HG02571 (cell line): Measurements from ENCODE around the gene SRSF5.
"Not testable (repeated sequence)": the region's sequence is repeated elsewhere in the genome, so short reads cannot be mapped to it uniquely, and the experiment has no call there.

Experiments
- ATAC-seq: cut with Tn5 transposase; IDR thresholded peaks from one replicate; pipeline ENCODE4 v1.9.1; 2021; ENCODE audit warnings: mild to moderate bottlenecking, moderate library complexity; ENCODE audit not compliant: unreplicated experiment

SRSF5 gene

DNA sequence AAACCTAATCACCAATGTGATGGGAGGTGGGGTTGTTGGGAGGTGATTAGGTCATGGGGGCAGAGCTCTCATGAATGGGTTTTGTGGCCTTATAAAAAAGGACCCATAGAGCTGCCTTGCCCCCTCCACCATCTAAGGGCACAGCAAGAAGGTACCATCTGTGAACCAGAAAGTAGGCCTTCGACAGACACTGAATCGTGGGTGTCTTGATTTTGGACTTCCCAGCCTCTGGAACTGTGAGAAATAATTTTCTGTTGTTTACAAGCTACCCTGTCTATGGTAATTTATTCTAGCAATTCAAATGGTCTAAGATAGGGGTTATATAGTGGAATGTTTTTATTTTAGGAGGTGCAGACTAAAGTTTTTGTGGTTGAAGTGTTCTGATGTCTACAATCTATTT, 38.0 kb downstream of the SRSF5 start:
- ATAC-seq, result no peak

DNA sequence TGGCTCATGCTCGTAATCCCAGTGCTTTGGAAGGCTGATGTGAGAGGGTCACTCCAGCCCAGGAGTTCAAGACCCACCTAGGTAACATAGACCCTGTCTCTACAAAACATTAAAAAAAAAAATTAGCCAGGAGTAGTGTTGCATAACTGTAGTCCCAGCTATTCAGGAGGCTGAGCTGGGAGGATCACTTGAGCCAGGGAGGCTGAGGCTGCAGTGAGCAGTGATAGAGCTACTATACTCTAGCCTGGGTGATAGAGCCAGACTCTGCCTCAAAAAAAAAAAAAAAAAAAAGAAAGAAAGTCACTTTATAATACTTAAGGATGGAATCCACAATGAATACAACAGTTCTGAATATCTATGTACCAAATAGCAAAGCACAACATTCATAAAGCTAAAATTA, 40.2 kb downstream of the SRSF5 start:
- ATAC-seq, result no peak

DNA sequence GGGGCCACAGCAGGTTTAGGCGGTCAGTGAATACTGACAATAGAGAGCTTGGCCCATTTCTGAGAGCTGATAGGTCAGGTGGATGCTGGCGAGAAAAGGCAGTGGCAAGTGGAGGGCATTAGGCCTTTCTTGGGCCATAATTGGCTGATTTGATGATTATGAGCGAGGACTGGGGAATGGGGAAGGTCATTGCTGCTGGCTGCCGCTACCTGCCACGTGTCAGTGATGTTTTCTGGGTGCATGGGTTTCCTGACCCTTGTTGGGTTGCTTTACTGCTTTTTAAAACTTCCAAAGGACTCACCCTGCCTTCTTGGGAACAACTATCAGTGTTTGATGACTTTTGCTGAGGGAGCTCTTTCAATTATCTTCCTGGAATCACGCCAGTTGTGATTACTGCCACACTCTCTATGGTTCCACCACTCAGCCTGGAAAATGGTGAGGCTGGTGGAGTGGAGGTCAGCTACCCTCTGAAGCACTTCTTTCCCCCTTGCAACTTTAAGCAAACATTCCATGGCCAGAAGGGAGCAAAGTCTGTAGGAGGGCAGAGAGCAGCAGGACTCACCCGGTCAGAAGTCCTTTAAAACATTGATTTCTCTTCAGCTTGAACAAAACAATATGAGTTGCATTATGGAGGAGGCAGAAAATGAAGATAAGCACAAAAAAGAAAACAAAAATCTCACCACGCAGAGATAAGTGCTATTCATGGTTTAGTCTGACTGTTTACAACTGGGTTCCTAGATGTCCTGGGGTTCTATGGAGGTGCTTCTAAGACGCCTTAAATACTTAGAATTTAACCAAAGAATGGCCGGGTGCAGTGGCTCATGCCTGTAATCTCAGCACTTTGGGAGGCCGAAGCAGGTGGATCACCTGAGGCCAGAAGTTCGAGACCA, 42.2 kb downstream of the SRSF5 start:
- ATAC-seq, result no peak

DNA sequence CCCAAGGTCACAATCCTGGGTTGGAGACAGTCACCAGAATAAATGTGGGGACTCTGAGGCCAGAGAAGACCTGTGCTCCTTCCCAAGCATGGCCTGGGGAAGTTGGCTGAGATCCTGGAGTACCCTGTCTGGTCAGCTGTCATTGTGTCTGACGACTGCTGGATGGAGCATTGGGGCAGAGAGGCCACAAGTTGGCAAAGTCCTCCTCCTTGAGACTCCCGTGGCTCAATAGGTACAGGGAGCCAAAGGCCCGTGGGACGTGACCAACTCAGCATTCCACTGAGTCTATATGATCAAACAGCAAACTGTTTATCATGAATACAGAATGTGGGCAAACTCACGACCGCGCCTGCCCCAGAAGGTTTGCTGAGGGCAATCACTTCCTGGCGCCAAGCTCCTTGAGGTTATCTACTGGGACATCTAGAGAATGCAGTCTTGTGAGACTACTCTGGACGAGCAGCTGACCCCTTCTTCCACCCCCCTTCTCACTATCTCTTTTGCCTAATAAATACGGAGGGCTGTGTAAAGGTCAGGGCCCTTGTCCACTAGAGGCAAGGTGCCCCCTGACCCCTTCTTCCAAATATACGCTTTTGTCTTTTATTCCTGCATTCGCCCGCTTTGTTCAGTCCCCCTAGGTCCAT, 44.4 kb downstream of the SRSF5 start:
- ATAC-seq, result no peak

DNA sequence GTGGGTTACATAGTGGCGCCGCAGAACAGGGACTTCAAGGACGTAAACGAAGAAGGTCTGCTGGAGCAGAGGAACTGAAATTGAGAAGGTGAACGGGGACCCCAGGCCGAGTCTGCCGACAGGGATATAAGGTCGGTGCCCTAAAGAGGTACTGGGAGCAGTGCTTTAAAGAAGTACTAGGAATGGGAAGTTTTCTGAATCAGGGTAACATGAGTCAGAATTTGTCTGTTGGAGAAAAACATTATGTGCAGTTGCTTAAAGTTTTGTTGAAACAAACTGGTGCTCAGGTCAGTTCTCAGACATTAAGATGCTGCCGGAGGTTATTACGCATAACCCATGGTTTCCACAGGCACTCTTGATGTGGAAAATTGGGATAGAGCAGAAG, 44.9 kb downstream of the SRSF5 start:
- ATAC-seq, result no peak

DNA sequence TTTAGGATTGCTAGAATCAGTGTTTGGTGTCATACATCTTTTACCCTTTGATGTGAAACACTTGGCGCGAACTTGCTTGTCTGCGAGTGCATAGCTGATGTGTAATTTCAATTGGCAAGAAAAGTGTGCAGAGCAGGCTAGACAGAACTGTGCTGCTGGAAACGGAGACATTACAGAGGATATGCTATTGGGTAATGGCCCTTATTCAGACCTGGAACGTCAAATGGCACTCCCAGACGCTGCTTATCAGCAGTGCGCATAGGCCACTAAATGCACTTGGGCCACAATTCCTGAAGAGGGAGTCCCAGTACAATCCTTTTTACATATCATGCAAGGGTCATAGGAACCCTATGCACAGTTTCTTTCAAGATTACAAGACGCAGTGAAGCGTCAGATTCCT, 45.8 kb downstream of the SRSF5 start:
- no peak for ATAC-seq

DNA sequence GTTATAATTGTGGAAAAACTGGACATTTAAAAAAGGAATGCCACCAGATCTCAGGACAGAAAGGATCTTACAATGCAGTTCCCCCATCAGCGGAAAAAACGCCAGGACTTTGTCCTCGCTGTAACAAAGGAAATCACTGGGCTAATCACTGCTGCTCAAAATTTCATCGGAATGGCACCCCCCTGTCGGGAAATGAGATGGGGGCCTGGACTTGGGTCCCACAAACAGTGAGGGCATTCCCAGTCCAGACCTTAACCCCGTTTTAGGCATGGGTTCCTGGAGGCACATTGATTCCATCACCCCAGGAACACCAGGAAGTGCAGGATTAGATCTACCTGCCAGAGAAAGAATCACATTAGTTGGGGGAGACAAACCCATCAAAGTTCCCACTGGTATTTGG, 46.4 kb downstream of the SRSF5 start:
- not testable (repeated sequence) for ATAC-seq

DNA sequence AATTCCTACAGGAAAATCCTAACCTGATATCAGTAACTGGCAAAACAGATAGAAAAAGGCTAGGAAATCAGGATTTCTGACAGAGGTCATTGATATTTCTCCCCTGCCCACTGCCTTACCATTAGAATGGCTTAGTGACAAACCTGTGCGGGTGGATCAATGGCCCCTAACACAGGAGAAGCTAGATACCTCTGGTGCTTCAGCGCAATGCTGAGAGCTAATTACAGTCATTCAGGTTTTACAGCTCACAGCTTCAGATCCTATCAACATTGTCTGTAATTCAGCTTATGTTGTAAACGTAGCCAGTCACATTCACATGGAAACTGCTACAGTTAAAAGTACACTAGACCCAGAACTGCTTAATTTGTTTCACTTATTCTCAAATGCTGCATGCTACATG, 47.5 kb downstream of the SRSF5 start:
- ATAC-seq, result no peak

DNA sequence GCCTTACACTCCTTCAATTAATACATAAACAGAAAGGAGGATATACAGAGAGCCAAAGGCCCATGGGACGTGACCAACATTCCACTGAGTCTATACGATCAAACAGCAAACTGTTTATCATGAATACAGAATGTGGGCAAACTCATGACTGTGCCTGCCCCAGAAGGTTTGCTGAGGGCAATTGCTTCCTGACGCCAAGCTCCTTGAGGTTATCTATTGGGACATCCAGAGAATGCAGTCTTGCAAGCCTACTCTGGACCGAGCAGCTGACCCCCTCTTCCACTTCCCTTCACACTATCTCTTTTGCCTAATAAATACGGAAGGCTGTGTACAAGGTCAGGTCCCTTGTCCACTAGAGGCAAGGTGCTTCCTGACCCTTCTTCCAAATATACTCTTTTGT, 48.6 kb downstream of the SRSF5 start:
- no peak for ATAC-seq

DNA sequence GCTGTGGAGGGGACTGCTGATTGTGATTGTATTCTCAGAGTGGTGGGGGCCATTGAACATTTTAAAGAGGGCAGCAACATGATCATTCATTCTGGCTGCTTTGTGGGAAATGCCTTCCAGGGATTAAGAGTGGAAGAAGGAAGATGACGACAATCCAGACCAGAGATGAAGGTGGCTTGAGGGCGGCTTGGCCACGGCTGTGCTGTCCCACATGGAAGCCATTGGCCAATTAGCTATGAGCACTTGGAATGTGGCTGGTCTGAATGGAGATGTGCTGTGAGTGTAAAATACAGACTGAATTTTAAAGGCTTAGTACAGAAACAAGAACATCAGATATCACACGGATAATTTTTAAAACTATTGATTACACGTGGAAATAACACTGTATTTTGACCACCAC, 49.3 kb downstream of the SRSF5 start:
- no peak for ATAC-seq

DNA sequence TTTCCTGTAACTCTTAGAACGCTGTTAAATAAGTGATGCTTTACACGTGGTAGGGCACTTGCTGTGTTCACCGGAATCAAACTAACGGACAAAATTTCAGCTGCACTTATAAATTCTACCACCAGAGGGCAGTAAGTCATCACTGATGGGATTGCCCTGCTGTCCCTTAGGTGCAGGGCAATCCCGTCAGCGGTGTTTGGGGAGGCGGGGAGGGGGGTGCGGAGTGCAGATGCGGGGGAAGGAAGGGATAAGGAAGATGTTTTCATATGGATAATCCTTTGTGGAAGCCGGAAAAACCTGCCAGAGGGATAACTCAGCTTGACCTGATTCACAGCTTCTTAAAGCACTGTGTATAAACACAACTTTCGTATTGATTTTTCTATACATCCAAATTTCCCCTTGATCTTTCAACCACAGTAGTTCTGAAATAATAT, 51.8 kb downstream of the SRSF5 start:
- ATAC-seq, result no peak

DNA sequence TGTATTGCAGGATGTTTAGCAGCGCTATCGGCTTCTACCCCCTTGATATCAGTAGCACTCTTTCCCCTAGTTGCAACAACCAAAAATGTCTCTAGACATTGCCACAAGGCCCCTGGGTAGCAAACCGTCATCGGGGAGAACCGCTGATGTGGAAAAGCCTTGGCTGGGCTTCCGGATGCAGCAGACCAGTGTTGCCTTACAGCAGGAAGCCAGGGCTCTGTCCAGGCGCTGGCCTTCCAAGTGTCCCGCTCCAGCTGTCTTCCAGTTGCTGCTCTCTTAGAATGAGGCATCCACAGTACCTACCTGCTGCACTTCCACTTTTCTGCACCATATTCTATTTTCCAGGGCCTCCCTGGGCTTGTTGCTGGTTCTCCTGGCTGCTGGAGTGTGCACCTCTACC, 52.7 kb downstream of the SRSF5 start:
- no peak for ATAC-seq

DNA sequence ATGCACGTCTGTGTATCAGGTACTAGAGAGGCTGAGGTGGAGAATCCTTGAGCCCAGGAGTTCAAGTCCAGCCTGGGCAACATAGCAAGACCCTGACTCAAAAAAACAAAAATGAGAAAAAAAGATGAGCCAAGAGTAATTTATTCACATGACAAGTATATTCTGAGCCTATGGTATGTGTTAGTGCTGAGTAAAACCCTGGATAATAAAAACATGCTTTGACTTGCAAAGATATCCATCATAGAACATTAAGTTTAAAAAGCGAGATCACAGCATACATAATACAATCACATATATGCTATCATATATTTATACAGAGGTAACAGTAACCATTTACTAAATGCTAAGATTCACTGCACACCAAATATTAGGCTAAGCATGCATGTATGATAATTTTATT, 54.0 kb downstream of the SRSF5 start:
- ATAC-seq, result no peak
